H1 (cell line): ENCODE results near the gene LCLAT1. TPM values are rescaled to one million over a fixed set of nuclear protein-coding genes. Genes with fewer than 3 reads are reported as not detected.
A peak's percentile ranks its signal among the peaks of the same experiment; 100 is the strongest.

ENCODE experiments used
- CTCF ChIA-PET: fragments of 300-600 bp; sonication (Branson Sonifier 250); formaldehyde crosslinking; loops from one replicate; lab custom pipeline; 2021; ENCODE audit not compliant: partially characterized antibody; lab: Charles Lee
- POLR2A ChIA-PET: fragments of 300-600 bp; sonication (Branson Sonifier 250); formaldehyde crosslinking; loops from one replicate; lab custom pipeline; 2021; ENCODE audit warnings: inconsistent platforms; ENCODE audit not compliant: partially characterized antibody; lab: Charles Lee
- DNase-seq, 2 experiments: peaks; one replicate each; pipeline versions ENCODE4 v3.0.0 to v3.0.0-alpha.2; 2010 to 2022; ENCODE audit warnings: low spot score in 2 of 2, low read depth in 1 of 2, mixed read lengths in 1 of 2
- FAIRE-seq: peaks from 2 replicates; lab custom pipeline; 2011; peaks lifted over from hg19 to GRCh38; lab: Jason Lieb, UNC
- H2AFZ ChIP-seq: 2 replicates; pipeline ENCODE4 v1.8.1; 2012; ENCODE audit warnings: low read length, inconsistent platforms
- H2AK5ac ChIP-seq: 2 replicates; pipeline ENCODE4 v1.6.1; 2013; ENCODE audit warnings: low read depth, low read length
- H2BK120ac ChIP-seq: replicated peaks from 2 replicates; pipeline ENCODE3; 2013; ENCODE audit warnings: low read depth, low read length, inconsistent platforms
- H2BK12ac ChIP-seq: 2 replicates; pipeline ENCODE4 v1.6.1; 2013; ENCODE audit warnings: low read depth, low read length
- H2BK15ac ChIP-seq: 2 replicates; pipeline ENCODE4 v1.6.1; 2013; ENCODE audit warnings: low read length
- H2BK20ac ChIP-seq: 2 replicates; pipeline ENCODE4 v1.6.1; 2013; ENCODE audit warnings: low read length
- H2BK5ac ChIP-seq: 2 replicates; pipeline ENCODE4 v1.6.1; 2013; ENCODE audit warnings: low read depth, low read length
- H3K14ac ChIP-seq: 2 replicates; pipeline ENCODE4 v1.6.1; 2013; ENCODE audit warnings: inconsistent platforms; ENCODE audit not compliant: insufficient read length
- H3K18ac ChIP-seq: 2 replicates; pipeline ENCODE4 v1.6.1; 2013; ENCODE audit warnings: low read length; ENCODE audit errors: extremely low read depth
- H3K23ac ChIP-seq: 2 replicates; pipeline ENCODE4 v1.6.1; 2013; ENCODE audit warnings: inconsistent platforms; ENCODE audit not compliant: insufficient read length
- H3K23me2 ChIP-seq: 2 replicates; pipeline ENCODE4 v1.6.1; 2013; ENCODE audit warnings: low read depth, low read length
- H3K27ac ChIP-seq: 2 replicates; pipeline ENCODE4 v1.6.1; 2011; ENCODE audit warnings: low read depth, low read length, inconsistent platforms
- H3K27me3 ChIP-seq, 4 experiments: replicated peaks in 1 of 4; 1 replicate in 1 of 4; 2 replicates in 3 of 4; pipeline versions ENCODE4 v1.6.1 to v1.8.1; 2011 to 2013; ENCODE audit warnings: low read length in 3 of 4, mild to moderate bottlenecking in 3 of 4, inconsistent platforms in 2 of 4, mixed read lengths in 2 of 4, moderate library complexity in 1 of 4; ENCODE audit not compliant: control insufficient read depth in 3 of 4, insufficient read depth in 3 of 4; ENCODE audit errors: extremely low read depth in 1 of 4
- H3K36me3 ChIP-seq, 4 experiments: 2 replicates each; pipeline versions ENCODE4 v1.6.1 to v1.8.1; 2011 to 2013; ENCODE audit warnings: mild to moderate bottlenecking in 4 of 4, low read length in 3 of 4, moderate library complexity in 2 of 4, control low read depth in 1 of 4, inconsistent platforms in 1 of 4; ENCODE audit not compliant: insufficient read depth in 4 of 4, control insufficient read depth in 2 of 4
- H3K4ac ChIP-seq: replicated peaks from 2 replicates; pipeline ENCODE3; 2013; ENCODE audit warnings: low read length, low read depth, mixed read lengths, inconsistent platforms; ENCODE audit not compliant: insufficient read length
- H3K4me1 ChIP-seq, 4 experiments: replicated peaks in 1 of 4; 1 replicate in 1 of 4; 2 replicates in 3 of 4; pipeline versions ENCODE4 v1.6.1 to v1.8.1; 2011 to 2013; ENCODE audit warnings: low read length in 3 of 4, inconsistent platforms in 2 of 4, mixed read lengths in 1 of 4; ENCODE audit not compliant: insufficient read depth in 4 of 4, control insufficient read depth in 3 of 4
- H3K4me2 ChIP-seq, 2 experiments: 2 replicates each; pipeline versions ENCODE4 v1.6.1 to v1.8.1; 2011 to 2013; ENCODE audit warnings: low read depth in 2 of 2, low read length in 2 of 2, control low read depth in 1 of 2, inconsistent platforms in 1 of 2, mild to moderate bottlenecking in 1 of 2; ENCODE audit not compliant: insufficient read depth in 1 of 2
- H3K4me3 ChIP-seq, 4 experiments: fragments of 200-600, 300-600 bp in 1 of 4; sonication (generic), shearing (Covaris generic), sonication (Bioruptor Twin) in 1 of 4; 2 replicates each; pipeline versions ENCODE4 v1.5.1 to v1.8.1; 2011 to 2016; ENCODE audit warnings: low read length in 4 of 4, low read depth in 3 of 4, control low read depth in 2 of 4, inconsistent platforms in 2 of 4, mild to moderate bottlenecking in 2 of 4, mixed read lengths in 1 of 4, moderate library complexity in 1 of 4; ENCODE audit not compliant: insufficient read depth in 2 of 4; ENCODE audit errors: extremely low read depth in 1 of 4
- H3K56ac ChIP-seq: replicated peaks from 2 replicates; pipeline ENCODE3; 2013; ENCODE audit warnings: low read depth, mild to moderate bottlenecking, mixed read lengths, low read length, inconsistent platforms; ENCODE audit not compliant: insufficient read length
- H3K79me1 ChIP-seq: 2 replicates; pipeline ENCODE4 v1.6.1; 2013; ENCODE audit warnings: low read depth, low read length, control low read depth
- H3K79me2 ChIP-seq, 2 experiments: 2 replicates each; pipeline versions ENCODE4 v1.6.1 to v1.8.1; 2012 to 2013; ENCODE audit warnings: low read length in 2 of 2, mild to moderate bottlenecking in 2 of 2, inconsistent platforms in 1 of 2; ENCODE audit not compliant: insufficient read depth in 2 of 2, control insufficient read depth in 1 of 2
- H3K9ac ChIP-seq, 4 experiments: replicated peaks in 1 of 4; 1 replicate in 1 of 4; 2 replicates in 3 of 4; pipeline versions ENCODE4 v1.6.1 to v1.8.1; 2011 to 2013; ENCODE audit warnings: low read depth in 3 of 4, low read length in 3 of 4, control low read depth in 2 of 4, mild to moderate bottlenecking in 2 of 4, moderate library complexity in 2 of 4, inconsistent platforms in 1 of 4; ENCODE audit errors: extremely low read depth in 1 of 4
- H3K9me3 ChIP-seq, 2 experiments: 2 replicates each; pipeline versions ENCODE4 v1.6.1 to v1.8.1; 2012 to 2013; ENCODE audit warnings: mild to moderate bottlenecking in 2 of 2, moderate library complexity in 2 of 2, control low read depth in 1 of 2, inconsistent platforms in 1 of 2, low read depth in 1 of 2, low read length in 1 of 2, mixed read lengths in 1 of 2; ENCODE audit not compliant: insufficient read depth in 2 of 2
- H4K20me1 ChIP-seq, 2 experiments: replicated peaks in 1 of 2; 2 replicates each; pipeline versions ENCODE3 to v1.8.1; 2011 to 2013; ENCODE audit warnings: inconsistent platforms in 2 of 2, low read length in 2 of 2, mild to moderate bottlenecking in 1 of 2; ENCODE audit not compliant: insufficient read depth in 2 of 2, control insufficient read depth in 1 of 2
- H4K5ac ChIP-seq: 2 replicates; pipeline ENCODE4 v1.6.1; 2013; ENCODE audit warnings: low read length, low read depth, mixed read lengths, inconsistent platforms; ENCODE audit not compliant: insufficient read length
- H4K8ac ChIP-seq: 2 replicates; pipeline ENCODE4 v1.8.0; 2013; ENCODE audit warnings: mild to moderate bottlenecking, moderate library complexity, low read length, inconsistent platforms; ENCODE audit not compliant: insufficient read depth; ENCODE audit errors: extremely low read depth
- H4K91ac ChIP-seq: replicated peaks from 2 replicates; pipeline ENCODE3; 2013; ENCODE audit warnings: low read length, mixed read lengths, inconsistent platforms; ENCODE audit not compliant: insufficient read length
- ASH2L ChIP-seq: fragments of 200-600, 300-600 bp; sonication (generic); IDR thresholded peaks from one replicate; pipeline ENCODE4 v1.7.1; 2017; ENCODE audit warnings: low read length
- EGR1 ChIP-seq: IDR thresholded peaks from 2 replicates; pipeline ENCODE4 v1.6.1; 2011; ENCODE audit warnings: low read depth, low read length, borderline replicate concordance
- FOSL1 ChIP-seq: IDR thresholded peaks from 2 replicates; pipeline ENCODE4 v1.6.1; 2011; ENCODE audit warnings: mild to moderate bottlenecking, low read depth, low read length, moderate library complexity; ENCODE audit not compliant: insufficient read depth
- JUN ChIP-seq: IDR thresholded peaks from 2 replicates; pipeline ENCODE4 v1.6.1; 2011; ENCODE audit warnings: low read depth, mild to moderate bottlenecking, improper control_type of control experiment, low read length
- KDM5A ChIP-seq: fragments of 200-600 bp; IDR thresholded peaks from 2 replicates; pipeline ENCODE4 v1.7.1; 2012; ENCODE audit warnings: mild to moderate bottlenecking, low read length, inconsistent platforms, mixed read lengths
- SRF ChIP-seq: IDR thresholded peaks from 2 replicates; pipeline ENCODE4 v1.6.1; 2011; ENCODE audit warnings: mild to moderate bottlenecking, low read depth, low read length, moderate library complexity
- TCF12 ChIP-seq: IDR thresholded peaks from 2 replicates; pipeline ENCODE4 v1.6.1; 2011; ENCODE audit warnings: low read depth, mild to moderate bottlenecking, low read length
- WGBS, 2 experiments: shearing (Covaris generic) in 1 of 2; methylation state at CpG; one replicate each; pipeline versions ENCODE4 v1.1.6 to v1.1.7; 2013 to 2015; ENCODE audit warnings: low lambda C conversion rate in 2 of 2, mixed read lengths in 2 of 2, inconsistent platforms in 1 of 2, low coverage in 1 of 2, missing lambda C conversion rate in 1 of 2; ENCODE audit not compliant: insufficient replicate concordance in 2 of 2, insufficient coverage in 1 of 2, insufficient read length in 1 of 2; ENCODE audit errors: extremely low coverage in 1 of 2, missing lambda C conversion rate in 1 of 2; 5-methylcytosine and 5-hydroxymethylcytosine counted together
- polyA plus RNA-seq, 7 experiments: library from polyadenylated mRNA; depleted of rRNA in 3 of 7; stranded (reverse) in 5 of 7; unstranded in 2 of 7; fragments of >200 nt in 5 of 7; fragments of 200-250 nt in 2 of 7; gene quantifications; 1 replicate in 5 of 7; 2 replicates in 1 of 7; 4 replicates in 1 of 7; pipeline versions ENCODE4 v1.2.1 to v1.2.3, GENCODE V29; 2011 to 2013; ENCODE audit warnings: missing spikeins in 2 of 7, mixed read lengths in 2 of 7
- total RNA-seq: library from RNA; stranded (reverse); fragmentation: NEBNext Ultra II Directional; extraction: Animal tissue kit (Norgen Biotek cat#: 25700); gene quantifications from 2 replicates; pipeline ENCODE4 v1.2.1, GENCODE V29; 2021

LCLAT1 gene
- total and polyA plus RNA-seq, 2 of the 8 experiments (the other 6 are each of a cell fraction or from before 2014, with no cell fraction given): 7.6 to 22.0 TPM

GRCh38 chr2:30666266-30666874 is 219.3 kb downstream of the LCLAT1 start:
- Histone ChIP-seq H2AFZ (0 out of 2 replicates have a peak overlapping the region, but pooled peaks have one; percentile 18), H4K20me1 (no peaks in the 10 kb centered on the region), H3K27ac (0 out of 2 replicates have a peak overlapping the region, but pooled peaks have one; percentile 18), H3K18ac (no peak overlapping the region), H3K36me3 (no peaks in the 10 kb centered on the region), H2AK5ac (no peak overlapping the region), H3K79me1 (no peaks in the 10 kb centered on the region), H3K4ac (no peak overlapping the region), H2BK12ac (no peak overlapping the region), H3K4me3 (no peak overlapping the region), H3K23me2 (no peaks in the 10 kb centered on the region), H2BK5ac (no peak overlapping the region), H3K27me3 (0 out of 7 replicates have a peak, but pooled peaks cover 0 to 2% (median 0%) of the 10 kb centered on the region in 4 experiments), H3K9me3 (peaks cover 7% of the 10 kb centered on the region in 2 experiments; a peak in 3 of 4 replicates), H3K23ac (no peak overlapping the region), H3K9ac (no peak overlapping the region), H4K8ac (no peak overlapping the region), H3K4me2 (no peak overlapping the region), H2BK120ac (no peak overlapping the region), H4K5ac (no peak overlapping the region), H3K56ac (no peak overlapping the region), H2BK20ac (no peak overlapping the region), H3K14ac (no peak overlapping the region), H3K79me2 (no peaks in the 10 kb centered on the region), H2BK15ac (no peak overlapping the region), H4K91ac (no peak overlapping the region), H3K4me1 (no peaks in the 10 kb centered on the region)
- peak in 1 of 2 experiments; percentile 19 for DNase-seq
- WGBS, 2 experiments: 90% methylated on average over 4 of the region's 4 CpGs; no CpG with 5 or more reads in 1 of the 2 experiments
- peak; percentile 42 for FAIRE-seq
- ChIA-PET CTCF (interaction anchor here (1.2 to 1.6 kb wide), 3 partner anchors 11 to 43 kb away, joined by 3 to 4 read pairs (median 3); no protein-coding TSS in a partner anchor), POLR2A (interaction anchor here (1.4 kb wide), 1 partner anchor 13 kb away, joined by 4 read pairs; no protein-coding TSS in a partner anchor)
- TF ChIP-seq TCF12: no peak
- no peak for TF ChIP-seq FOSL1
- peak; percentile 94 for TF ChIP-seq SRF
- no peak for TF ChIP-seq KDM5A
- TF ChIP-seq JUN: no peak
- no peak for TF ChIP-seq ASH2L
- no peak for TF ChIP-seq EGR1
